HG02943 (cell line): ENCODE data around the gene AP1G2.

Source experiments
- ATAC-seq: cut with Tn5 transposase; IDR thresholded peaks from one replicate; pipeline ENCODE4 v1.9.1; 2021; ENCODE audit warnings: mild to moderate bottlenecking, low read depth, moderate library complexity; ENCODE audit not compliant: unreplicated experiment

AP1G2 gene

GRCh38 chr14:23521785-23522640 lies 45.6 kb downstream of the AP1G2 start:
- ATAC-seq = no peak

GRCh38 chr14:23520899-23521533 lies 46.6 kb downstream of the AP1G2 start:
- no peak for ATAC-seq

DNA sequence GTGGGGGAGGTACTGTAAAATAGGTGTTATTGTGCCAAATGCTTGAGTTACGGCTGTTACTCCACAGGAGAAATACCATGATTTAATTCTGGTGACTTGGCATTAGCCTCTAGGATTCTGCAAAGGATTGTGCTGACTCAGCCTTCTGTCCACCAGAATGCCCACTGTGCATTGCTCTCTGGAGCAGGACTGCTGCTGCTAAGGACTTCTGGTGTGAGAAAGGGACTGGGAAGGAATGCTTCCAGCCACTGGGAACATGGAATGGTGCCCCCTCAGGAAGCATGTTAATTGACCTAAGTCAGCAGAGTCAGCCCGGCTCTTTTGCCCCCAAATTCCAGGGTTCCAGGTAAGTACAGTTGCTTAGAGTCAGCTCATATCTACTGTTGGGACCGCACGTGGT lies 48.9 kb downstream of the AP1G2 start:
- no peak for ATAC-seq

GRCh38 chr14:23517650-23518326 lies 49.8 kb downstream of the AP1G2 start:
- ATAC-seq = no peak

DNA sequence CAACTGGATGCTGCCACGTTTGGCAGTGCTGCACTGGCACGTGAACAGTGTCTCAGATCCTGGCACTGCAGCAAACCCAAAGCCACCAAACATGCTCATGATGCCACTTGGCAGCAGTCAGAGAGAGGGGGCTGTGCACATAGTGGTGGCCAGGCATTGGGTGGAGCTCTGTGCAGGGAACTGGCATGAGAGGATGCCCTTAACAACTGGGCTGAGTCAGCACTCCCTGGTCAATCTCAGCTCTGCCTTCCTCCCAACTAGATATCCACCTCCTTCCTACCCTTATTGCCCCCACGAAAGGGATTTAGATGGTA lies 53.0 kb downstream of the AP1G2 start:
- ATAC-seq = no peak

GRCh38 chr14:23513818-23514643 lies 53.6 kb downstream of the AP1G2 start:
- ATAC-seq = no peak

DNA sequence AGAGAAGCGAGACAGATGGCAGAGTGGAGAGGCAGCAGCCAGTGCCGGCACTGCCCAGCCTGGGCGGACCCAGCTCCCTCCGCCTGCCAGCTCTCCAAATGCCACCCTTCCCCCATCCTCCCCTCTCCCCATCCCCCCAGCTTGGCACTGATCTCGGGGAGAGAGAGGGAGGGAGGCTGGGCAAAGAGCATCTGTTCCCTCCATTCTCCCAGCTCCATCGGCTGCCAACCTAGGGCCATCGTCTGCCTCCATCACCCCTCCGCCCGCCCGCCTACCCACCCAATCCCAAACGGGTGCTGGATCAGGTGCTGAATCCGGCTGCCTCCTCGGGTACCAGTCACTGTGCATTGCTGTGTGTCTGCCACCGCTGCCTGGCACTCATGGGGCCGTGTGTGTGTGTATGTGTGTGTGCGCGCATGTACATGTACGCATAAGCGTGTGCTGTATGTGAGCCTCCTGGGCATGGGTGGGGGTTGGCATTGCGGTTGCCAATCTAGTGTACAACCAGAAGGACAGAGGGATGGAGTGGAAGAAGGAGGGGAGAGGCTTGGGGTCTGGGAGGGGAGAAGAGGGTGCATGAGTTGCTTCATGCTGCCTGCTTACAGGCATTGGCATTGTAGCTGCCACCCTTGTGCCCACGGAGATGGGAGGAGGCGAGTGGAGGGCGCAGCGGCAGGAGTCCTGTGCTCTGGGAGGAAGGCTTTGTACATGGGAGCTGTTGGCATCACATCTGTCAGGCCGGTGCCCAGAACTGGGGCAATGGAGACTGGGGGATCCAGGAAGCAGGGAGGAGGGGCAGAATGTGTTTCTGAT lies 54.4 kb downstream of the AP1G2 start:
- no peak for ATAC-seq

GRCh38 chr14:23512156-23512555 lies 55.4 kb downstream of the AP1G2 start:
- no peak for ATAC-seq
